Cardiac fibroblast (primary cell): ENCODE data around the gene IL3RA.

Experiments used
- DNase-seq, 2 donors: peaks; one replicate each; pipeline versions ENCODE4 v3.0.0 to v3.0.0-alpha.2; 2010; ENCODE audit warnings: low read depth in 2 of 2
- H3K4me3 ChIP-seq, 2 donors: replicated peaks in 1 of 2; 1 replicate in 1 of 2; 2 replicates in 1 of 2; pipeline ENCODE4 v1.5.1; 2011; ENCODE audit warnings: low read depth in 2 of 2, low read length in 2 of 2, mild to moderate bottlenecking in 2 of 2, moderate library complexity in 1 of 2
- CTCF ChIP-seq: IDR thresholded peaks from one replicate; pipeline ENCODE4 v1.5.1; 2011; ENCODE audit warnings: low read depth, mild to moderate bottlenecking, low read length, inconsistent platforms

The IL3RA gene

DNA sequence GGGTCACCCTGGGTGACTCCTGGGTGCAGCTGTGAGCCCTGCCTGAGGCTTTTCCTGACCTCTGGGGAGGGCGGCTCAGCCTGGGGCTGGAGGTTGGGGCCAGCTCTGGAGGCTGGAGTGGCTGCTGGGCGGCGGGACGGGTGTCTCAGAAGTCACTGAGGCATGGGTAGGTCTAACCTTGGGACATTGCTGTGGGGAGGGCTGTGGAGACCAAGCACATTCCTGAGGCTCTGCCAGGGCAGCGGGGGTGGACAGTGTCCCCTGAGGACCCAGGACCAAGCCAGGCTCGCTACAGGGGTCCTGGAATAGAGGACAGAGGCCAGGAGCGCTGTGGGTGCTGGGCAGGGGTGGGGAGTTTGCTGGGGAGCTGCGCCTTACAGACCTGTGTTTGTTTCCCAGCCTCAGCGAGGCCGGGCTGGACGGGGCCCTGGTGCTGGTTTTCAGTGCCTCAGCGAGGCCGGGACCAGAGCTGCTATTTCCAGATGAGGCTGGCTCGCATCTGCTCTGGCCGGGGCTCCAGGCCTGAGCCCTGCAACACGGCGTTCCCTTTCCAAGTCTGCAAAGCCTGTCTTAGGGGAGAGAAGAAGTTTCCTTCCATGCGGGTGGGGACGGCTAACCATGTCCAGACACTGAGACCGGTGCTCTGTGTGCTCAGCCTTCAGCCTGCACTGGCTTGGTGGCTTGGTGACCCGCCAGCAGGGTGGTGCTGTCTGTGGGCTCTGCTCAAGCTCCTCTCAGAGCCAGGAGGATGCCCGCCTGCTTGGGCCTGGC lies 58.3 kb downstream of the IL3RA start:
- peak in 1 of 2 donors; percentile 28 for DNase-seq
- TF ChIP-seq CTCF = no peak
- peak overlapping the region in 1 of 2 donors; percentile 24 for H3K4me3 ChIP-seq

DNA sequence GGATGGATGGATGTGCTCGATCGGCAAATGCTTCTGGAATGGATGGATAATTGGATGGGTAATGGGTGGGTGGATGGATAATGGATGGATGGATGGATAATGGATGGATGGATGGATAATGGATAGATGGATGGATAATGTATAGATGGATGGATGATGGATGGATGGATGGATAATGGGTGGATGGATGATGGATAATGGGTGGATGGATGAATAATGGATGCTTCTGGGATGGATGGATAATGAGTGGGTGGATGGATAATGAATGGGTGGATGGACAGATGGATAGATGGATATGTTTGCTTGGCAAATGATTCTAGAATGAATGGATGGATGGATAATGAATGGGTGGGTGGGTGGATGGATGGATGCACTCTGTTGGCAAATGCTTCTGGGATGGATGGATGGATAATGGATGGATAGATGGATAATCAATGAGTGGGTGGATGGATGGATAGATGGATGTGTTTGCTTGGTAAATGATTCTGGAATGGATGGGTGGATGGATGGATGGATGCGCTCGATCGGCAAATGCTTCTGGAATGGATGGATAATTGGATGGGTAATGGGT lies 59.1 kb downstream of the IL3RA start:
- no peak for TF ChIP-seq CTCF
- no peak for DNase-seq
- H3K4me3 ChIP-seq = no peak overlapping the region

DNA sequence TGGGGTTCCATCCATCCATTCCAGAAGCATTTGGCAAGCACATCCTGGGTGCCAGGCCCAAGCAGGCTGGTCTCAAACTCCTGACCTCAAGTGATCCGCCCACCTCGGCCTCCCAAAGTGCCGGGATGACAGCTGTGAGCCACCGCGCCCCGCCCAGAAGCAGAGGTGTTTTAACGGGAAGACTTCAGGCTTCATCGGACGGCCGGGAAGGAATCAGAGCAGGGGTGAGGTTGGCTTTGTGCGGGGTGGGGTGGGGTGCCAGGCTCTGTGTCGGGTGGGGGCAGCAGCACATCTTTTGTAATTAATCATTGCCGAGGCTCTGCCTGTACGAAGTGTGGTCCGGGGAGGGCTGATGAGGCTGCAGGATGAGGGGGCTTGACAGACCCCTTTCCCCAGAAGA lies 60.4 kb downstream of the IL3RA start:
- no peak overlapping the region for H3K4me3 ChIP-seq
- no peak for DNase-seq
- no peak for TF ChIP-seq CTCF

GRCh38 chrX:1397441-1398270 lies 61.1 kb downstream of the IL3RA start:
- H3K4me3 ChIP-seq = no peak overlapping the region
- DNase-seq = no peak
- TF ChIP-seq CTCF = no peak

DNA sequence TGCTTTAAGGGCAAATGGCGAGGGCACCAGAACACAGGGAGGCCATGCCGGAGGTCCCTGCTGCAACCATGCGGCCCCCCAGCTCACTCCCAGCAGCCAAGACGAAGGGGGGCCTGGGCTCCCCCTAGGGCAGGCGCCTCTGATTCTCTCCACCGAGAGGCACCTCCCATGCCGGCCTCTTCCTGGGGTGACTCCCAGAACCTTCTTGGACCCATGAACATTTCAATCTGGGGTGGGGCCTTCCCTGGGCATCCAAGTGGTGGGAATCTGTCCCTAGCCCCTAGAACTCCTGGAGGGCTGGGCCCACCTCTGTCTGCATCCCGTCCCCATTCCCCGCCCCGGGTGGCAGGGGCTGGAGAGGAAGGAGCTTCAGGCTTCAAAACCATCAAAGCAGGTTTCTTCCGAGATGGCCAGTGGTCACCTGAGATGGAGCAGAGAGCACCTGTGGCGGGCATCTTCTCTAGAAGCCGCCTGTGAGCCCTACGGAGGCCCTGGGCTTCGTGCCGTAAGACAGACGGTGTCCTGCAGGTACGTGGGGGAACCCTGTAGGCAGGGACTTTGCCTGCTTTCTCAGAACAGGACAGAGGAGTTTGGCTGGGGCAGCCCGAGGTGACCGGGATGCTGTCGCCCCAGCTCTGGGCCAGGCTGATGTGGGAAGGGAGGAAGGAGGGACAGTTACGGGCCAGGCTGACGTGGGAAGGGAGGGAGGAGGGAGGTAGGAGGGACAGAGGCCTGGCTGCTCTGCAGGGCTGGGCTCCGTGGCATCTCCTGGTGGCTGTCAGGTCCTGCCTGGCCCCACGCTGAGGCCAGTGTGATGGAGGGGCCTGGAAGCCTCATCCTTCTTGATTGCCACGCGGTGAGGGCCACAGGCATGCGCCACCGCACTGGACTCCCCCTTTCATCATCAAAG lies 62.1 kb downstream of the IL3RA start:
- H3K4me3 ChIP-seq = no peak overlapping the region
- TF ChIP-seq CTCF = no peak
- DNase-seq = peak in 1 of 2 donors; percentile 42

GRCh38 chrX:1400049-1400448 lies 63.5 kb downstream of the IL3RA start:
- H3K4me3 ChIP-seq = no peak overlapping the region
- DNase-seq = no peak
- TF ChIP-seq CTCF = no peak
